ENCODE results near the gene ANKRD39.
"Not testable (repeated sequence)": the region's sequence is repeated elsewhere in the genome, so short reads cannot be mapped to it uniquely, and the experiment has no call there.

The ANKRD39 gene, protein sequence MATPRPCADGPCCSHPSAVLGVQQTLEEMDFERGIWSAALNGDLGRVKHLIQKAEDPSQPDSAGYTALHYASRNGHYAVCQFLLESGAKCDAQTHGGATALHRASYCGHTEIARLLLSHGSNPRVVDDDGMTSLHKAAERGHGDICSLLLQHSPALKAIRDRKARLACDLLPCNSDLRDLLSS

DNA sequence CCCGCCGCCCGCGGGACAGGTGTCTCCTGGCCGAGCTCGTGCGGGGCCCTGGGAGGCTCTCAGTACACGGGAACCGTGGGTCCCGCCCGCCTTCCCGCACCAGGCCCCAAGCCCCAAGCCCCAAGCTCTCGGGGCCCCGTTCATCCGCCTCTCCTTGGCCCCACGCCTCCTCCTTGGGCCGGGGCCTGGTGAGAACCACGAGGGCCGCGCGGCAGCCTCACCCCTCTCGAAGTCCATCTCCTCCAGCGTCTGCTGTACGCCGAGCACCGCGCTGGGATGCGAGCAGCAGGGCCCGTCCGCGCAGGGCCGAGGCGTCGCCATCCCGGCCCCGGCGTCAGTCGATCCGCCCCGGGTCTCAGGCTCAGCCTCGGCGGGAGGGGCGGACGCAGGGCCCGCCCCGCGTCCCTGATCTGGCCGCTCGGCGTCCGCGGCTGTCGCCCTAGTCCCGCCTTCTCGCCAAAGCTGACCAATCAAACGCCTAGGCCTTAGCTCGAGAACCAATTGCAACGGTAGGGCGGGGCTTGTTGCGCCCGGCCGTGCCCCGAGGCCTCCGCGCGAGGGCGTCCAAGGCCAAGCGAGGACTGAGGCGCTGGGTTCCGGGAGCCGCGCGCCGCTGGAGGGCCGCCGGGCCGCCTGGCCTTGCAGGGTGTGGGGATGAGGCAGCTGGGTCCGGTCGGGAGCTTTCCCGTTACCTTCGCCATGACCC is at the start of gene ANKRD39:
Gene ANKRD39 (minus strand): TSS at position 350 of the 706 bp plus-strand sequence. CDS start 29 bp downstream, at position 321.
- peak; percentile 98 for DNase-seq

DNA sequence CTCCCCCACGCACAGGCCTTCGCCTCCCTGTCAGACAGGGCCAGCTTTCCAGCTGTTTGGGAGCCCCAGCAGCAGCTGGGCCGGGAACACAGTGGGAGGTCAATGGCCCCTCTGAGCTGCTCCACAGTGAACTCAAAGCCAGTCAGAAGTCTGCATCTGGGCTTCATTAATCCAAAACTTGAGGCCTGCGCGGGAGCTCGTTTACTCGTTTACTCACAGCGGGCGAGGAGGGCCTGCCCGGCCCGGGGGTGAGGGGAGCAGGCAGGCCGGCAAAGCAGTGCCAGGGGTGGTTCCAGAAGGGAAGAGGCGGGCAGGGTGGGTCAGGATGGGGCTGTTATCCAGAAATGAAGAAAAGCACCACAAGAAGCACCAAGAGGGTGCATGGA is 48.9 kb upstream of the ANKRD39 start:
- no peak for DNase-seq

- no peak for DNase-seq
These were observed 46.0 kb upstream of the ANKRD39 start for GRCh38 chr2:96903815-96904214.

DNA sequence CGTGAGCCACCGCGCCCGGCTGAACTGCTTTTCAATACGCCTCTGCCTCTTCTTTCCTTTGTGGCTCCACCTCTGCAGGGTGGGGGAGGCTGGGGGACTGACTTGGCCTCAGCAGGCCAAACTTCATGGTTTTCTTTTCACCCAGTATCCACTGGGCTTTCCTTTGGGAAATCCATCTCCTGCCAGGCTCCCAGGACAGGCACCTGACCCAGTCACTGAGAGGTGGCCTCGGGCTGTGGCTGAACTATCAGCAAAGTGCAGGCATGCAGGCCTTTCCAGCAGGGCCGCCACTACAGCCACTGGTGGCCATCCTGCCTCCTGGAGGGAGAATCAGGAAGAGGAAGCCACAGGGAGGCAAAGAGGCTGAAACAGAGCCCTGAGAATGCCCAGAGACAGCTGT is 45.5 kb upstream of the ANKRD39 start:
- no peak for DNase-seq

- no peak for DNase-seq
These were observed 42.4 kb upstream of the ANKRD39 start for GRCh38 chr2:96900237-96900636.

DNA sequence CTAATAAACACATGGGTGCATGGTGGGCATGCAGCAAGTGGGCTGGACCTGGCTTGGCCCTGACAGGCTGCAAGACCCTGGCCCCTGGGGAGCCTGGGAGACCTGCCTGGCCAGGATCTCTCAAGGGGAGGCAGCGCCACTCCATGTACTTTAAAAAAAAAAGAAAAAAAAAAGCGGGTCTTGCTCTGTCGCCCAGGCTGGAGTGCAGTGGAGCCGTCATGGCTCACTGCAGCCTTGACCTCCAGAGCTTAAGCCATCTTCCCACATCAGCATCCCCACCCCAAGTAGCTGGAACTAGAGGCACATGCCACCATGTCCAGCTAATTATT is 41.6 kb upstream of the ANKRD39 start:
- DNase-seq, result no peak

- no peak for DNase-seq
These were observed 41.0 kb upstream of the ANKRD39 start for GRCh38 chr2:96898641-96899412.

GRCh38 chr2:96898135-96898505 is 40.3 kb upstream of the ANKRD39 start:
- no peak for DNase-seq

- no peak for DNase-seq
These were observed 39.8 kb upstream of the ANKRD39 start for GRCh38 chr2:96897491-96898134.

DNA sequence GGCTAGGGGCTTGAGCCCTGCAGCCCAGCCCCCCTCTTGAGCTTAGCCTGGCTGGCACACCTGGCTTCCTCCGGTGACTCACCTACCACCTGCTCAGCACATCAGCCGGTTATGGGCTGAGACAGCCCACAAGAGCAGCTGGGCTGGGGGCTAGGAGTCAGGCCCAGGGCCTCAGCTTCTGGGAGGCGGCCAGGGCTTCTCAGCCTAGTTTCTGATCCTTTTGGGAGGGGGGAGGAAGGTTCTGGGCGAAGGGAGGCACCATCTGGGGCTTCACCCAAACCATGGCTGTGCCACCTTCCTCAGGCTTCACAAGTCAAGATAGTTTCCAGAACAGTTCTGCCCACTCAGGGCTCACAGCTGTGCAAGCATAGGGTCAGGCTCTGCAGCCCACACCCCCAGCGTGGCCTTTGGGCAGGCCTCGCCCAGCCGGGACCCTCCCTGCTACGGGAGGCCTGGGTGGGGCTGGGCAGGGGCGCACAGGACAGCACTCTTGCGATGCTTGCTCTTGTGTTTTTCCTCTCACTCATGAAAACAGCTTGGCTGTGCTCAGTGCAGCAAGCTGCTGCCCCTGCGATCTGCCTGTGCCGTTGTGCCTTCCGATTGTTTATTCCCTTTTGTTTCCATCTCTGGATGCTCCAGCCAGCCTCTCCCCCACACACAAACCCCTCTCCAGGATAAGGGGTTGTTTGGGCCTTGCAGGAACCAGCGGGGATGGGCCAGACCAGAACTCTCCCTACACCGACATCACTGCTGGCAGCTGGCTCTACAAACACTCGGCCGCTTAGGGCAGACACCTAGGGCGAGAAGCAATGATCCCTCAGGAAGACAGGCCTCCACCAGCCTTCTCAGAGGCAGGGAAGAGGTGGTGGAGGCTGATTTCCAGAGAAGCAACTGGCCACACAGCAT is 38.2 kb upstream of the ANKRD39 start:
- DNase-seq, result no peak

- DNase-seq, result no peak
These were observed 37.4 kb upstream of the ANKRD39 start for GRCh38 chr2:96895032-96895745.

GRCh38 chr2:96894151-96894531 is 36.3 kb upstream of the ANKRD39 start:
- no peak for DNase-seq

- DNase-seq, result no peak
These were observed 35.7 kb upstream of the ANKRD39 start for GRCh38 chr2:96893289-96894150.

DNA sequence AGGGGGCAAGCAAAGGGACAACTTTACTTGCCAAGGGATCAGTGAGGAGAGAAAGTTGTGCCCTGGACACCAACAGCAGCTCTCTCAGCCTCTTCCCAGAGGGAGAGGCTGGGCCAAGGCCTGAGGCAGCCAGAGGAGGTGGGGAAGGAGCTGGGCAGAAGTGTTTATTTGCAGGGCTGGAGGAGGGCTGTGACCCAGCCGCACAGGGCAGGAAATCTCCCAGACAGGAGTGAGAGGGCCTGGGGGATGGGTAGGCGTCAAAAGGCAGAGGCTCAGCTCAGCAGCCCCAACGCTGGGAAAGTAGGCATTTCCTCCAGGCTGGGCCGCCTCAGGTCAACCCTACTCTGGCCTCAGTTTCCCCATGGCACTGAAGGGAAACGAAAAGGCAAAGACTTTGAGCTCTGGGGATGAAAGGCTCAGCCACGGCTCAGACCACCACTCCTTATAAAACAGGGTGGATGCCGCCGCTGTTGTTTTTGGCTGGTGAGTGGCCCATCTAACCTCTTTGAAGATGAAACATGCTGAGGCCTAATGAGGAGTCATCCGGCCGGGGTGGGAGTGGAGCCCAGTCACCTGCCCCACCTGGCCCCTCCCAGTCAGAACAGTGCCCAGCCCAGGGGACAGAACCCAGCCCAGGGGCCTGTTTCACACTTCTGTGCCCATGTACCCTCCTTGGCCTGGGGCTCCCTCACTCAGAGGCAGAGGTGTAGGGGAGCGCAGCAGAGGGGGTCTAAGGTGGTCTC is 33.9 kb upstream of the ANKRD39 start:
- no peak for DNase-seq

- no peak for DNase-seq
These were observed 33.0 kb upstream of the ANKRD39 start for GRCh38 chr2:96890726-96891385.

DNA sequence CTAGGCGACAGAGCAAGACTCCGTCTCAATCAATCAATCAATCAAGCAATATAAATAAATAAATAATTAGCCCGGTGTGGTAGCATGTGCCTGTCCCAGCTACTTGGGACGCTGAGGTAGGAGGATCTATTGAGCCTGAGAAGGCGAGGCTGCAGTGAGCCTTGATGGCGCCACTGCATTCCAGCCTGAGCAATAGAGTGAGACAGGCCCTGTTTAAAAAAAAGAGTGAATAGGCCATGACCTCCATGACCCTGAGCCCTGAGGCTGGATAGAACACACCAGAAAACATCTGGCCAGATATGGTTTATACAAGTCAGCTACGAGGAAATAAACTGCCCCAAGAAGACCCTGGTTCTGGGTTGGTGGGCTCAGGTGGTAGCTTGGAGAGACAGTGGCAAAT is 32.4 kb upstream of the ANKRD39 start:
- no peak for DNase-seq

GRCh38 chr2:96889502-96889901 is 31.7 kb upstream of the ANKRD39 start:
- not testable (repeated sequence) for DNase-seq

DNA sequence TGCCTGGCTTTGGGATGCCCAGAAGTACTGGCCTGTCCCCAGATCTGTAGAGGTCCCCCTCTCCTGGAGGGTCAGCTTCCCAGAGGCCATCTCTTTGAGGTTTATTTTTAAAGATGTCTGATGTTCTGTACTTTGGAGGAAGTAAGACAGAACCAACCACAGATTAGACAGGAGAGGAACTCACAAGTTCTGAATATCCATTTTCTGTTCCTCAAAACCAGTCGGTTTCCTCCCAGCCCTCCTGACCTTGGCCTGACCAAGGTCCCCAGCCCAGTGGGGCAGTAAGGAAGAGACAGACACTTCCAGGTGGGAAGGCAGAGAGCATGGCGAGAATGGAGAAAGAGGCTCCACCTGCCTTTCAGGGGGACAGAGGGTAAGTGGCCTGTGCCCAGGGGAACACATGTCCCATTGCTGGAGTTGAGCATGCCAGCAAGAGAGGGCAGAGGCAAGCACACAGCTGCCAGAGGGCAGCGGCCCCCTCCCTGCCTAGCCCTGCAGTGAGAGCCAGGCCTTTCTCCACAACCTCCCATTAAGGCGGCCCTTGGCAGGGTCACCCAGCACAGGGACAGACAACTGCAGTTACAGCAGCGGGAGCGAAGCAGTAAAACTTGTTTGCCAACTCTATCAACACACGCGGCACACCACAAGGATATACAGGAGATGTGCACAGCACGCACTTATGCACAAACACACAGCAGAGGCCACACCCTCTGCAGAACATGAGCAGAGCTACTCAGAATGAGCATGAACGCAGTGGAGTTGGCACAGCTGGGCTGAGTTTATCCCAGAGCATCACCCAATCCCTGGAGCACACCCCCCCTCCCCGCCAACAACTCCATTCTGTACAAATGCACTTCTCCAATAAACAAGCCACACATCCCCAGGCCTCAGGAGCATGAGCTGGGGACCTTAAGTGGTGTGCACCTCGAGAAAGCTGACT is 30.5 kb upstream of the ANKRD39 start:
- DNase-seq, result no peak

Measured in amniotic stem cell (primary cell).